ENCODE results near the gene ASCC2. TPM values are rescaled to one million over a fixed set of nuclear protein-coding genes. Genes with fewer than 3 reads are reported as not detected.

The ASCC2 gene
- total and polyA plus RNA-seq, 10 donors, result 34.1 to 89.0 (median 62.9) TPM

GRCh38 chr22:29767171-29768051, 70.7 kb downstream of the ASCC2 start, which contains the start of gene UQCR10:
Gene UQCR10, plus strand, starts transcription at chr22:29767369. Its CDS starts 30 bp downstream, at chr22:29767399.
- intact Hi-C loops (cut with DNase I; ENCODE audit: low total_unique reads), result no loop called here
- peak; percentile 97 for DNase-seq
- no peaks in the 10 kb centered on the region for H3K27me3 ChIP-seq (replicated peaks in 1 of 7)
- WGBS, 5 donors, result 0 to 14% (median 0%) methylated on average over 41 to 46 of the region's 46 CpGs
- H3K4me3 ChIP-seq, result peak within 1 kb of the TSS; percentile 71 to 99 (median 89)
- H3K4me1 ChIP-seq, result peaks cover 18 to 56% (median 35%) of the 10 kb centered on the region in 6 donors
- no peaks in the 10 kb centered on the region for H3K9me3 ChIP-seq
- TF ChIP-seq POLR2AphosphoS5 (IDR thresholded peaks at IDR 0.05), result peak; percentile 89 to 92 (median 89)
- TF ChIP-seq CTCF (IDR thresholded peaks at IDR 0.05 in 8 of 11, conservative IDR thresholded peaks at IDR 0.05 in 3 of 11), result peak in 1 of 11 experiments; percentile 5
- TF ChIP-seq POLR2A (IDR thresholded peaks at IDR 0.05), result no peak
- peak within 1 kb of the TSS; percentile 14 to 93 (median 86) for H3K27ac ChIP-seq
- peaks cover 0 to 38% (median 22%) of the 10 kb centered on the region in 6 donors for H3K36me3 ChIP-seq

GRCh38 chr22:29766632-29767170, 71.4 kb downstream of the ASCC2 start, which contains the start of gene ZMAT5:
Gene ZMAT5, minus strand, starts transcription at chr22:29767007. Its CDS starts 18,463 bp downstream, at chr22:29748544.
- DNase-seq, result peak; percentile 98
- TF ChIP-seq POLR2A (IDR thresholded peaks at IDR 0.05) (peak in 2 of 3 donors; percentile 31 to 39), CTCF (IDR thresholded peaks at IDR 0.05 in 8 of 11, conservative IDR thresholded peaks at IDR 0.05 in 3 of 11) (peak in 2 of 11 experiments; percentile 9 to 19), POLR2AphosphoS5 (IDR thresholded peaks at IDR 0.05) (peak in 2 of 3 donors; percentile 89 to 91)
- Histone ChIP-seq H3K27me3 (replicated peaks in 1 of 7) (no peaks in the 10 kb centered on the region), H3K36me3 (peaks cover 0 to 31% (median 22%) of the 10 kb centered on the region in 6 donors), H3K4me1 (peaks cover 18 to 56% (median 35%) of the 10 kb centered on the region in 6 donors), H3K27ac (peak within 1 kb of the TSS; percentile 14 to 93 (median 86)), H3K9me3 (no peaks in the 10 kb centered on the region), H3K4me3 (peak within 1 kb of the TSS; percentile 71 to 99 (median 89))
- 0 to 1% (median 0%) methylated on average over 23 to 32 of the region's 32 CpGs for WGBS, 5 donors
- intact Hi-C loops (cut with DNase I; ENCODE audit: low total_unique reads), result no loop called here

GRCh38 chr22:29765905-29766631, 72.0 kb downstream of the ASCC2 start:
- Histone ChIP-seq H3K9me3 (no peaks in the 10 kb centered on the region), H3K4me3 (peak overlapping the region; percentile 67 to 99 (median 89)), H3K36me3 (peaks cover 0 to 25% (median 18%) of the 10 kb centered on the region in 6 donors), H3K27me3 (replicated peaks in 1 of 7) (no peaks in the 10 kb centered on the region), H3K27ac (peak overlapping the region; percentile 14 to 93 (median 86)), H3K4me1 (peaks cover 18 to 56% (median 35%) of the 10 kb centered on the region in 6 donors)
- intact Hi-C loops (cut with DNase I; ENCODE audit: low total_unique reads), result no loop called here
- no peak for DNase-seq
- 49 to 62% (median 52%) methylated on average over 15 of the region's 15 CpGs for WGBS, 5 donors
- TF ChIP-seq POLR2AphosphoS5 (IDR thresholded peaks at IDR 0.05), result no peak
- no peak for TF ChIP-seq POLR2A (IDR thresholded peaks at IDR 0.05)
- no peak for TF ChIP-seq CTCF (IDR thresholded peaks at IDR 0.05 in 8 of 11, conservative IDR thresholded peaks at IDR 0.05 in 3 of 11)

Measured in spleen (tissue), 11 donors.